Kidney epithelial cell (primary cell): ENCODE measurements around the gene SS18L1. TPM values are rescaled to one million over a fixed set of nuclear protein-coding genes. Genes with fewer than 3 reads are reported as not detected.
A peak's percentile ranks its signal among the peaks of the same experiment; 100 is the strongest.

Experiments
- DNase-seq: peaks from one replicate; pipeline ENCODE4 v3.0.0-alpha.2; 2010; ENCODE audit warnings: low read depth
- H3K27me3 ChIP-seq: 2 replicates; pipeline ENCODE4 v1.6.0; 2011; ENCODE audit warnings: low read length; ENCODE audit not compliant: control insufficient read depth, insufficient read depth
- H3K36me3 ChIP-seq: 2 replicates; pipeline ENCODE4 v1.5.1; 2011; ENCODE audit warnings: low read length; ENCODE audit not compliant: control insufficient read depth, insufficient read depth
- H3K4me3 ChIP-seq: 2 replicates; pipeline ENCODE4 v1.5.1; 2011; ENCODE audit warnings: low read depth, mild to moderate bottlenecking, control low read depth, low read length
- CTCF ChIP-seq: IDR thresholded peaks from 2 replicates; pipeline ENCODE4 v1.5.1; 2011; ENCODE audit warnings: mild to moderate bottlenecking, moderate library complexity, low read length, control low read depth, inconsistent platforms; ENCODE audit not compliant: insufficient read depth, poor library complexity, severe bottlenecking
- total RNA-seq: library from RNA; depleted of rRNA; stranded (reverse); fragments of >200 nt; gene quantifications from 2 replicates; pipeline ENCODE4 v1.2.3, GENCODE V29; 2015

Gene SS18L1, protein sequence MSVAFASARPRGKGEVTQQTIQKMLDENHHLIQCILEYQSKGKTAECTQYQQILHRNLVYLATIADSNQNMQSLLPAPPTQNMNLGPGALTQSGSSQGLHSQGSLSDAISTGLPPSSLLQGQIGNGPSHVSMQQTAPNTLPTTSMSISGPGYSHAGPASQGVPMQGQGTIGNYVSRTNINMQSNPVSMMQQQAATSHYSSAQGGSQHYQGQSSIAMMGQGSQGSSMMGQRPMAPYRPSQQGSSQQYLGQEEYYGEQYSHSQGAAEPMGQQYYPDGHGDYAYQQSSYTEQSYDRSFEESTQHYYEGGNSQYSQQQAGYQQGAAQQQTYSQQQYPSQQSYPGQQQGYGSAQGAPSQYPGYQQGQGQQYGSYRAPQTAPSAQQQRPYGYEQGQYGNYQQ
- total RNA-seq = 9.6 and 15.9 TPM in 2 replicates

DNA sequence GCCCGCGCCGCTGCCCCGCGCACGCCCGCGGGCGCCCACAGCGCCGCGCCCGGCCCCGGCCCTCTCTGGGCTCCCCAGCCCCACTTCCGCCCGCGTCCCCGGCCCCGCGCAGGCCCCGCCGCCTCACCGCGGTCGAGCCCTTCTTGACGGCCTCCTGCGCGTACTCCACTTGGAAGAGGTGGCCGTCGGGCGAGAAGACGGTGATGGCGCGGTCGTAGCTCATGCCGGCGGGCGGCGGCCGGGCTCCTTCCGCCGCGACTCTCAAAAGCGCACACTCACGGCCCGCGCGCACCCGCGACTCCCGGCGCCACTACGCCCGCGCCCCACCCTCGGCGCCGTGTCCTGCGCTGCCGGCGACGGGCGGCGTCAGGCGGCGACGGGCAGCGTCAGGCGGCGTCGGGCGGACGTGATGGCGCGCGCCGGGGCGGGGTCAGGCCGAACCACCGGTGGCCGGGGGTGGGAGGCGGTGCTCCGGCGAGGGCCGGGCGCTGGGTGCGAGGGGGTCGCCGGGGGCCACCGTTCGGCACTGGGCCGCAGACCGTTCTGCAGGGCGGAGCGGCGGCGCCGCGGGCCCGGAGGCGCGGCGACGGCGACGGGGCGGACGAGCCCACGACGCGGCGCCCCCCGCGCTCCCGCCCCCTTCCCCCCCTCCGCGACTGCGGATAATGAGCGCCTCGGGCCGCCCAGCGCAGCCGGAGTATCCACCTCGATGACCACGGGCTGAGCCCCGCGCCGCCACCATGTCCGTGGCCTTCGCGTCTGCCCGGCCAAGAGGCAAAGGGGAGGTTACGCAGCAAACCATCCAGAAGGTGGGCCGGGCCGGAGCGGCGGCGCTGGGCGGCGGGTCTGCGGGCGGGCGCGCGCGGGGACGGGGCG, at the start of gene SS18L1, which contains the start of gene PSMA7:
SS18L1 (plus strand) TSS at position 689 of the 876 bp plus-strand sequence; CDS start at position 741, 52 bp downstream.
PSMA7 (minus strand) TSS at position 314 of the 876 bp plus-strand sequence; CDS start at position 223, 91 bp downstream.
- H3K27me3 ChIP-seq = no peaks in the 10 kb centered on the region
- no peak for TF ChIP-seq CTCF
- peaks cover 3% of the 10 kb centered on the region for H3K36me3 ChIP-seq
- H3K4me3 ChIP-seq = peak within 1 kb of the TSS; percentile 64
- DNase-seq = no peak

- no peak for DNase-seq
- no peak for TF ChIP-seq CTCF
- H3K36me3 ChIP-seq = no peaks in the 10 kb centered on the region
- H3K4me3 ChIP-seq = no peak overlapping the region
- no peaks in the 10 kb centered on the region for H3K27me3 ChIP-seq
Observed at GRCh38 chr20:62096421-62097380, 46.9 kb upstream of the SS18L1 start.

DNA sequence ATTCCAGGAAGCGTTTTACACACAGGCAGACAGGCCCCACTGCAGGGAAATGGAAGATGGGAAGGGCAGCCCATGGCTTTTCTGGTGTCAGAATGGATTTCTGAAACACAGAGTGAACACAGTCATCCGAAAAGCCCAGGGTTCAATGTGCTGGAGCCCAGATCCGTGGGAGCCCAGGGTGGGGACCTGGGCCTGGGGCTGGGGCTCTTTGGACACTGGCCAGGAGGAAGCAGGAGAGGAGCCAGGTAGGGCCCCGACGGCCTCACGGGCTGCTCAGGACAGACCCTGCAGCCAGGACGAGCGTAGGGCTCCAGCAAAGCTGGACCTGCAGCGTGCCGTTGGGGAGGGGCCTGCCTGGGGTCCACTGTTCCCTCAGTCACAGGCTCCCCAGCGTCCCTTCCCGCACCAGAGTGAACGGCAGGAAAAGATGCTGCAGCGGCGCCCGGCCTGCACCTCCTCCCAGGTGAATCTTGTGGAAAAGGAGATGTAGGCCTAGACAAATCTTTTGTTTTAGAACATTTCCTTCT, 45.6 kb upstream of the SS18L1 start:
- no peak for DNase-seq
- Histone ChIP-seq H3K27me3 (no peaks in the 10 kb centered on the region), H3K36me3 (no peaks in the 10 kb centered on the region), H3K4me3 (no peak overlapping the region)
- TF ChIP-seq CTCF = no peak

- Histone ChIP-seq H3K27me3 (no peaks in the 10 kb centered on the region), H3K4me3 (no peak overlapping the region), H3K36me3 (no peaks in the 10 kb centered on the region)
- DNase-seq = no peak
- no peak for TF ChIP-seq CTCF
Observed at GRCh38 chr20:62101078-62101477, 42.5 kb upstream of the SS18L1 start.

GRCh38 chr20:62103508-62104233, 39.9 kb upstream of the SS18L1 start:
- no peak overlapping the region for H3K4me3 ChIP-seq
- H3K27me3 ChIP-seq = no peaks in the 10 kb centered on the region
- no peaks in the 10 kb centered on the region for H3K36me3 ChIP-seq
- TF ChIP-seq CTCF = no peak
- DNase-seq = no peak
